Right atrium auricular region (tissue), 2 donors: ENCODE data around the gene CDK16. TPM values are rescaled to one million over a fixed set of nuclear protein-coding genes. Genes with fewer than 3 reads are reported as not detected.

ENCODE experiments used
- DNase-seq: peaks from one replicate; pipeline ENCODE4 v3.0.0-alpha.2; 2019; ENCODE audit warnings: low spot score
- H3K27ac ChIP-seq, 2 donors: fragments of 200-600 bp; sonication (generic); 1 replicate in 1 of 2; 2 replicates in 1 of 2; pipeline ENCODE4 v1.5.1; 2016 to 2019
- H3K27me3 ChIP-seq, 2 donors: fragments of 200-600 bp; sonication (generic); one replicate each; pipeline versions ENCODE4 v1.5.1 to v1.6.0; 2017 to 2019
- H3K36me3 ChIP-seq: fragments of 200-600 bp; sonication (generic); one replicate; pipeline ENCODE4 v1.5.1; 2016
- H3K4me1 ChIP-seq, 2 donors: fragments of 200-600 bp; sonication (generic); one replicate each; pipeline versions ENCODE4 v1.5.1 to v1.6.0; 2017 to 2019
- H3K4me3 ChIP-seq, 2 donors: fragments of 200-600 bp; sonication (generic); 1 replicate in 1 of 2; 2 replicates in 1 of 2; pipeline ENCODE4 v1.5.1; 2017 to 2019; ENCODE audit warnings: mild to moderate bottlenecking in 1 of 2, moderate library complexity in 1 of 2
- H3K9me3 ChIP-seq, 2 donors: fragments of 200-600 bp; sonication (generic); one replicate each; pipeline ENCODE4 v1.5.1; 2019
- CTCF ChIP-seq, 2 donors: fragments of 200-600 bp; sonication (generic); IDR thresholded peaks; one replicate each; pipeline ENCODE4 v1.5.1; 2019; ENCODE audit warnings: antibody characterized with exemption in 2 of 2
- total RNA-seq, 2 donors: library from RNA; depleted of rRNA; stranded (reverse); fragments of >200 nt; gene quantifications; one replicate each; pipeline ENCODE4 v1.1.0, GENCODE V29; 2016

The CDK16 gene
- total RNA-seq, 2 donors from 2014 or later, result 128 to 140 TPM

GRCh38 chrX:47243351-47243750, 24.9 kb downstream of the CDK16 start:
- no peak overlapping the region for H3K27ac ChIP-seq
- no peak for DNase-seq
- H3K9me3 ChIP-seq, result no peaks in the 10 kb centered on the region
- H3K36me3 ChIP-seq, result peaks cover 54% of the 10 kb centered on the region
- no peaks in the 10 kb centered on the region for H3K4me1 ChIP-seq
- H3K4me3 ChIP-seq, result no peak overlapping the region
- H3K27me3 ChIP-seq, result no peaks in the 10 kb centered on the region
- TF ChIP-seq CTCF (IDR thresholded peaks at IDR 0.05), result no peak

GRCh38 chrX:47244676-47245075, 26.2 kb downstream of the CDK16 start:
- no peak overlapping the region for H3K4me3 ChIP-seq
- H3K4me1 ChIP-seq, result no peaks in the 10 kb centered on the region
- H3K27me3 ChIP-seq, result no peaks in the 10 kb centered on the region
- H3K27ac ChIP-seq, result no peak overlapping the region
- peaks cover 52% of the 10 kb centered on the region for H3K36me3 ChIP-seq
- no peak for TF ChIP-seq CTCF (IDR thresholded peaks at IDR 0.05)
- no peak for DNase-seq
- H3K9me3 ChIP-seq, result no peaks in the 10 kb centered on the region

GRCh38 chrX:47245156-47245555, 26.7 kb downstream of the CDK16 start:
- no peak for TF ChIP-seq CTCF (IDR thresholded peaks at IDR 0.05)
- DNase-seq, result no peak
- Histone ChIP-seq H3K4me3 (no peak overlapping the region), H3K27me3 (no peaks in the 10 kb centered on the region), H3K27ac (no peak overlapping the region), H3K9me3 (no peaks in the 10 kb centered on the region), H3K4me1 (no peaks in the 10 kb centered on the region), H3K36me3 (peaks cover 49% of the 10 kb centered on the region)

GRCh38 chrX:47247206-47247998, 28.9 kb downstream of the CDK16 start:
- H3K9me3 ChIP-seq, result no peaks in the 10 kb centered on the region
- H3K36me3 ChIP-seq, result peaks cover 30% of the 10 kb centered on the region
- no peaks in the 10 kb centered on the region for H3K27me3 ChIP-seq
- H3K27ac ChIP-seq, result no peak overlapping the region
- no peak for TF ChIP-seq CTCF (IDR thresholded peaks at IDR 0.05)
- no peaks in the 10 kb centered on the region for H3K4me1 ChIP-seq
- no peak overlapping the region for H3K4me3 ChIP-seq
- DNase-seq, result no peak

- no peak for DNase-seq
- no peak overlapping the region for H3K27ac ChIP-seq
- H3K27me3 ChIP-seq, result no peaks in the 10 kb centered on the region
- H3K36me3 ChIP-seq, result peaks cover 24% of the 10 kb centered on the region
- no peak overlapping the region for H3K4me3 ChIP-seq
- H3K4me1 ChIP-seq, result no peaks in the 10 kb centered on the region
- peaks cover 0 to under 1% of the 10 kb centered on the region in 2 donors for H3K9me3 ChIP-seq
- no peak for TF ChIP-seq CTCF (IDR thresholded peaks at IDR 0.05)
These were observed 29.5 kb downstream of the CDK16 start for GRCh38 chrX:47247999-47248320.

- Histone ChIP-seq H3K4me1 (no peaks in the 10 kb centered on the region), H3K36me3 (peaks cover 18% of the 10 kb centered on the region), H3K4me3 (no peak overlapping the region), H3K27ac (no peak overlapping the region), H3K27me3 (no peaks in the 10 kb centered on the region), H3K9me3 (peaks cover 0 to 6% of the 10 kb centered on the region in 2 donors)
- DNase-seq, result no peak
- TF ChIP-seq CTCF (IDR thresholded peaks at IDR 0.05), result no peak
These were observed 30.1 kb downstream of the CDK16 start for GRCh38 chrX:47248576-47248975.
